NT2/D1 (cell line): Measurements from ENCODE around the gene SLC4A11.

Experiments used
- DNase-seq: peaks from one replicate; pipeline ENCODE4 v3.0.0-alpha.2; 2011; ENCODE audit warnings: low read depth, low spot score
- H3K27me3 ChIP-seq: 2 replicates; pipeline ENCODE4 v1.6.0; 2011; ENCODE audit warnings: mild to moderate bottlenecking; ENCODE audit not compliant: insufficient read length, insufficient read depth
- H3K36me3 ChIP-seq: 2 replicates; pipeline ENCODE4 v1.6.1; 2011; ENCODE audit warnings: mild to moderate bottlenecking, low read length, mixed read lengths; ENCODE audit not compliant: insufficient read depth, insufficient read length
- H3K4me1 ChIP-seq: 2 replicates; pipeline ENCODE4 v1.5.1; 2011; ENCODE audit not compliant: insufficient read depth, insufficient read length
- H3K4me3 ChIP-seq: 2 replicates; pipeline ENCODE4 v1.5.1; 2011; ENCODE audit warnings: low read depth; ENCODE audit not compliant: insufficient read length
- H3K9ac ChIP-seq: 2 replicates; pipeline ENCODE4 v1.6.0; 2011; ENCODE audit warnings: low read depth; ENCODE audit not compliant: insufficient read length
- H3K9me3 ChIP-seq: 2 replicates; pipeline ENCODE4 v1.5.1; 2011; ENCODE audit warnings: mild to moderate bottlenecking, low read length; ENCODE audit not compliant: insufficient read depth
- SUZ12 ChIP-seq: IDR thresholded peaks from 2 replicates; pipeline ENCODE4 v1.6.1; 2011; ENCODE audit not compliant: insufficient read length, insufficient read depth; ENCODE audit errors: extremely low read depth
- YY1 ChIP-seq: IDR thresholded peaks from 2 replicates; pipeline ENCODE4 v1.6.1; 2011; ENCODE audit not compliant: insufficient read length, insufficient read depth
- ZNF274 ChIP-seq: IDR thresholded peaks from 2 replicates; pipeline ENCODE4 v1.6.1; 2011; ENCODE audit warnings: mild to moderate bottlenecking, low read depth, low read length

The SLC4A11 gene

DNA sequence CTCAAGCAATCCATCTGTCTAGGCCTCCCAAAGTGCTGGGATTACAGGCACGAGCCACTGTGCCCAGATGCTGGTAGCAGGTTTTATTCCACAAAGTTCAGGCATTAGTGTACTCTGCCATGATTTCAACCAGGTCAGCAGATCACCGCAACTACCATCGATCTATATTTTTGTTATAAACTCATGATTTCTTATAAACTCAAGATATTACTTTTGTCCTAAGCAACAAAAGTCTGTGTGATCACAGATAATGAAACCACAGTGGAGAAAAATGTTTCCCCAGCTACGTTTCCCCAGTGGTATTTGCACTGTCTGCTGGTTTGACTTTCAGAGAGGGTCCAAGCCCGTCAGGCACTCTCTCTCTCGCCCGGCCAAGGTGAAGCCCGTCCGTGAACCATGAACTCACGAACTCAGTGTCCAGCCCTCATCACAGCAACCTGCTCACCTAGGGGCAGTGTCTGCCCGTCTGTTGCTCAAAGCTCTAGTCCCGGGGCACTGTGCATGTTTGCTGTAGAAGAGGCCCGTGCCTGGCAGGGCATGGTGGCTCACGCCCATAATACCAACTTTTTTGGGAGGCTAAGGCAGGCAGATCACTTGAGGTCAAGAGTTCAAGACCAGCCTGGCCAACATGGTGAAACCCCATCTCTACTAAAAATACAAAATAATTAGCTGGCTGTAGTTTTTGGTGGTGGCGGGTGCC is 7.0 kb downstream of the SLC4A11 start:
- no peak for DNase-seq
- TF ChIP-seq ZNF274 (no peak), SUZ12 (no peak), YY1 (no peak)
- peaks cover 26% of the 10 kb centered on the region for H3K36me3 ChIP-seq

GRCh38 chr20:3231116-3231515 is 7.9 kb downstream of the SLC4A11 start:
- H3K9me3 ChIP-seq, result no peaks in the 10 kb centered on the region
- H3K27me3 ChIP-seq, result peaks cover 7% of the 10 kb centered on the region
- peaks cover 2% of the 10 kb centered on the region for H3K4me1 ChIP-seq
- TF ChIP-seq SUZ12, result no peak
- no peak for TF ChIP-seq ZNF274
- no peak for TF ChIP-seq YY1
- peaks cover 31% of the 10 kb centered on the region for H3K36me3 ChIP-seq
- no peak for DNase-seq
- H3K4me3 ChIP-seq, result no peak overlapping the region
- H3K9ac ChIP-seq, result no peak overlapping the region

More for the DNA sequence above, 7.0 kb downstream of the SLC4A11 start:
- peaks cover 2% of the 10 kb centered on the region for H3K4me1 ChIP-seq
- no peak overlapping the region for H3K4me3 ChIP-seq
- H3K9ac ChIP-seq, result no peak overlapping the region
- no peaks in the 10 kb centered on the region for H3K9me3 ChIP-seq
- H3K27me3 ChIP-seq, result peaks cover 15% of the 10 kb centered on the region

DNA sequence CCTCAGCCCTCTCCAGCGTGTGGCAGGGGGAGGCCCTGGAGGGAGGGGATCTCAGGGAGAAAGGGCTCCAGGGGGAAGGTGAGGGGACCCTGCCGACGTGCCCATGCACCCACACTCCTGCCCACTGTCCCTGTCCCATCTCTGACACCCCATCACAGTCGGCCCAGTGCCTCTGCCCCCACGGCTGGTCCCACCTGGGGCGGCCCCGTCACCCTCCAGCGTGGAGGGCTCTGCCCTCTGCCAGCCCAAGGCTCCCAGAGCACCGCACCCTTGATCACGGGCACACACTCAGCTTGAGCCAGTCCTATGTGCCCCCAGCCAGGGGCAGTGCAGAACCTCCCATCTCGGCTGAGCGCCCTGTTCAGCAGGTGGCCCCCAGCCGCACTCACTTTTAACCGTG is 9.2 kb downstream of the SLC4A11 start:
- Histone ChIP-seq H3K9ac (no peak overlapping the region), H3K36me3 (peaks cover 36% of the 10 kb centered on the region), H3K4me3 (no peak overlapping the region), H3K4me1 (peaks cover 3% of the 10 kb centered on the region), H3K9me3 (no peaks in the 10 kb centered on the region), H3K27me3 (no peaks in the 10 kb centered on the region)
- no peak for TF ChIP-seq SUZ12
- no peak for TF ChIP-seq ZNF274
- TF ChIP-seq YY1, result no peak
- no peak for DNase-seq

- Histone ChIP-seq H3K27me3 (no peaks in the 10 kb centered on the region), H3K4me1 (peaks cover 4% of the 10 kb centered on the region), H3K4me3 (no peak overlapping the region), H3K36me3 (peaks cover 38% of the 10 kb centered on the region), H3K9me3 (no peaks in the 10 kb centered on the region), H3K9ac (no peak overlapping the region)
- DNase-seq, result no peak
- TF ChIP-seq SUZ12 (no peak), YY1 (no peak)
Measured at GRCh38 chr20:3229158-3229557, 9.8 kb downstream of the SLC4A11 start.

DNA sequence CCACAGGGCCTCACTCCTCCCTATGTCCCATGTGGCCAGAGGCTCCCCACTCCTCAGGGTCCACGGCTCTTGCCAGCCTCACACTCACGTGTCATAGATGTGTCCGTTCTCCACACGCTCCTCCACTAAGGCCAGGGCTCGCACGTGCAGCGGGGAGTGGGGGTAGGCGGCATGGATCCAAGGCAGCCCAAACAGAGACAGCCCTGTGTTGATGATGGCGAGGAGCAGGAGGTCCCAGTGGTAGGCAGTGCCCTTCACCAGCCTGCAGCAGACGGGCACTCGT is 10.3 kb downstream of the SLC4A11 start:
- Histone ChIP-seq H3K36me3 (peaks cover 41% of the 10 kb centered on the region), H3K9me3 (no peaks in the 10 kb centered on the region), H3K4me3 (no peak overlapping the region), H3K4me1 (peaks cover 4% of the 10 kb centered on the region), H3K27me3 (no peaks in the 10 kb centered on the region), H3K9ac (no peak overlapping the region)
- no peak for DNase-seq
- no peak for TF ChIP-seq YY1
- no peak for TF ChIP-seq ZNF274
- no peak for TF ChIP-seq SUZ12

- Histone ChIP-seq H3K9ac (no peak overlapping the region), H3K4me3 (no peak overlapping the region), H3K9me3 (no peaks in the 10 kb centered on the region), H3K27me3 (no peaks in the 10 kb centered on the region), H3K4me1 (peaks cover 4% of the 10 kb centered on the region), H3K36me3 (peaks cover 41% of the 10 kb centered on the region)
- no peak for DNase-seq
- TF ChIP-seq YY1, result no peak
- TF ChIP-seq ZNF274, result no peak
- no peak for TF ChIP-seq SUZ12
Measured at GRCh38 chr20:3227936-3228749, 10.8 kb downstream of the SLC4A11 start.

- Histone ChIP-seq H3K9ac (no peak overlapping the region), H3K4me3 (no peak overlapping the region), H3K36me3 (peaks cover 47% of the 10 kb centered on the region), H3K9me3 (no peaks in the 10 kb centered on the region), H3K4me1 (peaks cover 6% of the 10 kb centered on the region), H3K27me3 (no peaks in the 10 kb centered on the region)
- no peak for DNase-seq
- TF ChIP-seq ZNF274 (no peak), YY1 (no peak), SUZ12 (no peak)
Measured at GRCh38 chr20:3227506-3227905, 11.5 kb downstream of the SLC4A11 start.
